ENCODE results near the gene OR56B1.

The OR56B1 gene

DNA sequence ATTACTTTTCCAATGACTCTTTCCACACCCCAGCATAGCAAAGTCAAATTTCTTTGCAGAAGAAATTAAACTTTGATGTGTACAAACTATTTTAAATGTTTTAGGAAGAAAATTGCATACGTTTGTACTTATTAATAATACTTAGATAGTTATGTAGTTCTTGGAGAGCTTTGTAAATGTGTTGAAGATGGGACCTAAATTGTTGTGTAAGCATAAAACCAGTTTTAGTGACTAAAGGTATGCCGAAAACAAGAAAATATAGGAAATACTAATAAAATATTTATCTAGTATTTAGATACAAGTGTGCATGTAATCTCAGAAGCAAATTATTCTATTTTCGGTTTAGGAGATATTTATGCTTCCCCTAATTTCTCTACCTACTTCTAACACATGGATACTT lies 13.6 kb downstream of the OR56B1 start:
- H3K36me3 ChIP-seq (ENCODE audit: insufficient read depth, low read length) = no peaks in the 10 kb centered on the region

DNA sequence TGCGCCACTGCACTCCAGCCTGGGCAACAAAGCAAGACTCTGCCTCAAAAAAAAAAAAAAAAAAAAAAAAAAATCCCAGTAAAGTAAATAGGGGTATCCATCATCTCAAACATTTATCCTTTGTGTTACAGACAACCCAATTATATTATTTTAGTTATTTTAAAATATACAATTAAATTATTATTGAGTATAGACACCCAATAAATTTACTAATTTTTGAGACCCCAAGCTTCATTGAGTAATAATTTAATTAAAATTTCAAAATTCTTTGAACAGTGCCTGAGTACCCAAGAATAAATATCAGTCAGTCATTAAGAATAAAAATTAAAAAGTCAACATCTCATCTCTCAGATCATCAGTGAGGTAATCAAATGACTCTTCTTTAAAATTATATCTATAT lies 17.7 kb downstream of the OR56B1 start, which contains the start of gene OR52N4:
OR52N4 (plus strand) TSS at position 301 of the 400 bp plus-strand sequence. CDS start 498 bp downstream, outside the sequence.
- H3K4me3 ChIP-seq (ENCODE audit: low read length) = no peak within 1 kb of the TSS
- H3K36me3 ChIP-seq (ENCODE audit: insufficient read depth, low read length) = no peaks in the 10 kb centered on the region
- no peak within 1 kb of the TSS for H2AFZ ChIP-seq (ENCODE audit: low read depth, low read length)
- no peaks in the 10 kb centered on the region for H3K4me1 ChIP-seq (ENCODE audit: insufficient read depth, low read length)
- H3K27me3 ChIP-seq (ENCODE audit: insufficient read depth, low read length) = no peaks in the 10 kb centered on the region
- H3K9me3 ChIP-seq (ENCODE audit: low read length) = no peaks in the 10 kb centered on the region

More for the DNA sequence above, 13.6 kb downstream of the OR56B1 start:
- Histone ChIP-seq H2AFZ (ENCODE audit: low read depth, low read length) (no peak overlapping the region), H3K27me3 (ENCODE audit: insufficient read depth, low read length) (no peaks in the 10 kb centered on the region), H3K4me1 (ENCODE audit: insufficient read depth, low read length) (no peaks in the 10 kb centered on the region), H3K4me3 (ENCODE audit: low read length) (no peak overlapping the region), H3K9me3 (ENCODE audit: low read length) (no peaks in the 10 kb centered on the region)

DNA sequence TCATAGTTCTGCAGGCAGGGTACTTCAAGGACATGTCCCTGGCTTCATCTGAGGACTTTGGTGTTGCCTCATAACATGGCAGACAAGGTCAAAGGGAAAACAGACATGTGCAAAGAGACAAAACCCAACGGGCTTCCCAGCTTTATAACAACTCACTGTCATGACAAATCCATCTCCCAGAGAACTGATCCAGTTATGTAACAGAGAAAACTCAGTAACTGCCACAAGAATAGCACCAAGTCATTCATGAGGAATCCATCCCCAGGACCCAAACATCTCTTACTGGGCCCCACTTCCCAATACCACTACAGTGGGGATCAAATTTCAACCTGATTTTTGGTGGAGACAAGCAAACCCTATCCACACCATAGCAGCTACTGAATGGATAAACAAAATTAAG lies 30.8 kb downstream of the OR56B1 start:
- Histone ChIP-seq H3K4me3 (ENCODE audit: low read length) (no peak overlapping the region), H2AFZ (ENCODE audit: low read depth, low read length) (no peak overlapping the region), H3K36me3 (ENCODE audit: insufficient read depth, low read length) (no peaks in the 10 kb centered on the region), H3K4me1 (ENCODE audit: insufficient read depth, low read length) (no peaks in the 10 kb centered on the region), H3K9me3 (ENCODE audit: low read length) (no peaks in the 10 kb centered on the region), H3K27me3 (ENCODE audit: insufficient read depth, low read length) (no peaks in the 10 kb centered on the region)

DNA sequence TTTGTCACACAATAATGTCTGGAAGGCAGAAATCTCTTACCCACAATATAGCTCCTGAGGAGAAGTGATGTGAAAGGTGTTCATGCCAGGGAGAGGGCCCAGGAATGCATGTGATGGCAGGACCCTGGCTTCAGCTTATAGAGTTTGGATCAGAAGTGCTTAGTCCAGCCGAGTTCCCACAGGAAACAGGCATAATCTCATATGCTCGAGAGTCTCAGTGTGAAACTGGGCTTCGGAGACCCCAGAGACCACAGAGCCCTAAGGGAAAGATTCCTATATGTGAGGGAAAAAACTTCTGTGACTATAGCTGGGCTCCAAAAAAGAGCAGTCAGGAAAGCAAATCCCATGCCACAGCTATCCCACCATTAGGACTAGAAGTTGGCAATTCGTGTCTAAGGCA lies 47.0 kb downstream of the OR56B1 start, which contains the start of gene OR52N5:
OR52N5 (minus strand) TSS at position 101 of the 400 bp plus-strand sequence. CDS start 4,721 bp downstream, outside the sequence.
- no peak within 1 kb of the TSS for H3K4me3 ChIP-seq (ENCODE audit: low read length)
- H2AFZ ChIP-seq (ENCODE audit: low read depth, low read length) = no peak within 1 kb of the TSS

More for the DNA sequence above, 47.0 kb downstream of the OR56B1 start, which contains the start of gene OR52N5:
- Histone ChIP-seq H3K36me3 (ENCODE audit: insufficient read depth, low read length) (no peaks in the 10 kb centered on the region), H3K27me3 (ENCODE audit: insufficient read depth, low read length) (no peaks in the 10 kb centered on the region), H3K4me1 (ENCODE audit: insufficient read depth, low read length) (no peaks in the 10 kb centered on the region), H3K9me3 (ENCODE audit: low read length) (no peaks in the 10 kb centered on the region)

All from neuron (in vitro differentiated cells).